HepG2 (cell line): ENCODE data around the gene ELP1. TPM values are rescaled to one million over a fixed set of nuclear protein-coding genes. Genes with fewer than 3 reads are reported as not detected.

ENCODE experiments used
- ARID5B ChIP-seq: IDR thresholded peaks from 2 replicates; pipeline ENCODE4 v1.4.0; 2020; ENCODE audit warnings: mild to moderate bottlenecking, missing genetic modification reagents
- EP300 ChIP-seq, 3 experiments: sonication (generic) in 1 of 3; formaldehyde crosslinking in 1 of 3; IDR thresholded peaks; 2 replicates each; pipeline versions ENCODE4 v1.5.1 to v1.6.1; 2011 to 2020; ENCODE audit warnings: low read depth in 2 of 3, low read length in 2 of 3, borderline replicate concordance in 1 of 3, improper control_type of control experiment in 1 of 3, mild to moderate bottlenecking in 1 of 3, missing genetic modification reagents in 1 of 3, moderate library complexity in 1 of 3
- ERF ChIP-seq: IDR thresholded peaks from 2 replicates; pipeline ENCODE4 v1.6.1; 2018; ENCODE audit warnings: missing biosample characterization, missing genetic modification reagents
- GFI1 ChIP-seq: sonication (generic); formaldehyde crosslinking; IDR thresholded peaks from 2 replicates; pipeline ENCODE4 v1.5.0; 2020; ENCODE audit warnings: missing genetic modification reagents, mild to moderate bottlenecking, borderline replicate concordance
- ISL2 ChIP-seq: sonication (generic); formaldehyde crosslinking; IDR thresholded peaks from 2 replicates; pipeline ENCODE4 v1.5.0; 2020; ENCODE audit warnings: missing genetic modification reagents
- NCOA2 ChIP-seq: sonication (generic); formaldehyde crosslinking; IDR thresholded peaks from 2 replicates; pipeline ENCODE4 v1.8.0; 2022; ENCODE audit warnings: inconsistent platforms
- NR2F6 ChIP-seq, 2 experiments: IDR thresholded peaks; 2 replicates each; pipeline ENCODE4 v1.6.1; 2016; ENCODE audit warnings: antibody characterized with exemption in 1 of 2, mild to moderate bottlenecking in 1 of 2
- PAXIP1 ChIP-seq: sonication (generic); formaldehyde crosslinking; conservative IDR thresholded peaks from 2 replicates; pipeline ENCODE4 v1.4.0; 2020; ENCODE audit warnings: mild to moderate bottlenecking, missing genetic modification reagents, moderate library complexity
- RXRB ChIP-seq: IDR thresholded peaks from 2 replicates; pipeline ENCODE4 v1.6.1; 2016; ENCODE audit warnings: borderline replicate concordance, missing genetic modification reagents, missing compliant biosample characterization
- SAP130 ChIP-seq: IDR thresholded peaks from 2 replicates; pipeline ENCODE4 v1.6.1; 2016; ENCODE audit warnings: low read depth
- SOX13 ChIP-seq, 3 experiments: fragments of 450-650 bp in 1 of 3; sonication (generic) in 1 of 3; formaldehyde crosslinking in 1 of 3; IDR thresholded peaks in 2 of 3; conservative IDR thresholded peaks in 1 of 3; 2 replicates each; pipeline versions ENCODE4 v1.5.0 to v1.6.1; 2016 to 2020; ENCODE audit warnings: antibody characterized with exemption in 1 of 3, mild to moderate bottlenecking in 1 of 3, missing compliant biosample characterization in 1 of 3, missing genetic modification reagents in 1 of 3, moderate library complexity in 1 of 3
- SP5 ChIP-seq: IDR thresholded peaks from 2 replicates; pipeline ENCODE4 v1.6.1; 2016; ENCODE audit warnings: low read depth, borderline replicate concordance
- ZNF143 ChIP-seq: sonication (generic); formaldehyde crosslinking; IDR thresholded peaks from 2 replicates; pipeline ENCODE4 v1.4.0; 2020; ENCODE audit warnings: missing genetic modification reagents
- ZNF572 ChIP-seq: sonication (generic); formaldehyde crosslinking; IDR thresholded peaks from 2 replicates; pipeline ENCODE4 v1.5.1; 2020; ENCODE audit warnings: mild to moderate bottlenecking, missing genetic modification reagents
- ZSCAN20 ChIP-seq: sonication (generic); formaldehyde crosslinking; IDR thresholded peaks from 2 replicates; pipeline ENCODE4 v1.4.0; 2020; ENCODE audit warnings: missing genetic modification reagents, mild to moderate bottlenecking, borderline replicate concordance
- polyA plus RNA-seq, 8 experiments: library from polyadenylated mRNA; depleted of rRNA in 3 of 8; stranded (reverse) in 7 of 8; unstranded in 1 of 8; fragments of >200 nt; fragmentation: Illumina TruSeq in 4 of 8; extraction: Trizol in 4 of 8; gene quantifications; 2 replicates each; pipeline versions ENCODE4 v1.2.1 to v1.2.3, GENCODE V29; 2011 to 2016; ENCODE audit warnings: low read depth in 4 of 8, missing spikeins in 1 of 8, mixed read lengths in 1 of 8; ENCODE audit not compliant: insufficient read depth in 1 of 8
- total RNA-seq, 5 experiments: library from RNA; depleted of rRNA; stranded (reverse); fragments of >200 nt; fragmentation: Illumina TruSeq; extraction: Trizol; gene quantifications; 2 replicates each; pipeline ENCODE4 v1.2.3, GENCODE V29; 2016; ENCODE audit warnings: low read depth in 1 of 5

ELP1 gene
- total and polyA plus RNA-seq, 2 of the 13 experiments (the other 11 are each of a cell fraction or from before 2014, with no cell fraction given) = 157 to 275 TPM

- TF ChIP-seq GFI1 (CRISPR knock-in tag) (0 out of 2 replicates have a peak, but pooled peaks have one; percentile 35), ZSCAN20 (CRISPR knock-in tag) (no peak), EP300 (IDR thresholded peaks at IDR 0.05; ENCODE audit: low read depth in 2 of 2, low read length in 2 of 2) (peak in 1 of 2 experiments; percentile 49; a peak in 2 of 4 replicates), EP300 (CRISPR knock-in tag; IDR thresholded peaks at IDR 0.05; ENCODE audit: borderline replicate concordance) (no peak), ARID5B (CRISPR knock-in tag) (peak; percentile 51), RXRB (CRISPR knock-in tag) (peak; percentile 64; the same call in 1 of the 2 replicates), SAP130 (CRISPR knock-in tag) (0 out of 2 replicates have a peak, but pooled peaks have one; percentile 17), SP5 (CRISPR knock-in tag) (peak; percentile 72; the same call in 1 of the 2 replicates), SOX13 (IDR thresholded peaks at IDR 0.05) (no peak), SOX13 (CRISPR knock-in tag; conservative IDR thresholded peaks at IDR 0.05 in 1 of 2, IDR thresholded peaks at IDR 0.05 in 1 of 2) (peak in 1 of 2 experiments; percentile 49; a peak in 1 of 4 replicates), ZNF572 (CRISPR knock-in tag) (no peak), NCOA2 (CRISPR knock-in tag) (peak; percentile 47; the same call in 1 of the 2 replicates), ISL2 (CRISPR knock-in tag) (0 out of 2 replicates have a peak, but pooled peaks have one; percentile 40), ERF (CRISPR knock-in tag) (0 out of 2 replicates have a peak, but pooled peaks have one; percentile 21), NR2F6 (IDR thresholded peaks at IDR 0.05) (peak; percentile 94), NR2F6 (CRISPR knock-in tag; IDR thresholded peaks at IDR 0.05) (peak; percentile 89), PAXIP1 (CRISPR knock-in tag) (peak; percentile 36; the same call in 1 of the 2 replicates), ZNF143 (CRISPR knock-in tag) (no peak)
- TF ChIP-seq, all 625 proteins: peak for 14
Observed at GRCh38 chr9:108852079-108852478, 81.8 kb downstream of the ELP1 start (continued).
